GM12878 (cell line): ENCODE measurements around the gene OR7G2. TPM values are rescaled to one million over a fixed set of nuclear protein-coding genes. Genes with fewer than 3 reads are reported as not detected.

ENCODE experiments used
- ATAC-seq: fragments of 200-7000 bp; cut with Tn5 transposase; 3 replicates; pipeline ENCODE4 v1.9.1; 2020; ENCODE audit warnings: mild to moderate bottlenecking, moderate library complexity
- Bru-seq: library from RNA; stranded (reverse); fragments of 400-500 nt; gene quantifications from one replicate; lab custom pipeline; 2021; lab: Mats Ljungman, UMichigan
- BruChase-seq, 2 experiments: library from RNA; stranded (reverse); fragments of 400-500 nt; gene quantifications; one replicate each; lab custom pipeline; 2021; lab: Mats Ljungman, UMichigan
- BruUV-seq: library from RNA; stranded (reverse); fragments of 400-500 nt; replicated peaks from 2 replicates; lab custom pipeline; 2021; lab: Mats Ljungman, UMichigan
- CTCF ChIA-PET: fragments of 300-600 bp; sonication (Branson Sonifier 250); formaldehyde crosslinking; extraction: SDS; loops from one replicate; lab custom pipeline; 2021; ENCODE audit warnings: inconsistent platforms; lab: Yijun Ruan, JAX
- POLR2A ChIA-PET: fragments of 350-600 bp; formaldehyde crosslinking; extraction: SDS; loops from one replicate; lab custom pipeline; 2021; ENCODE audit warnings: inconsistent platforms; lab: Charles Lee
- RAD21 ChIA-PET: fragments of 300-600 bp; sonication (Branson Sonifier 250); formaldehyde crosslinking; loops from one replicate; lab custom pipeline; 2023; ENCODE audit warnings: antibody characterized with exemption; ENCODE audit not compliant: unreplicated experiment; lab: Charles Lee
- SMC1A ChIA-PET: fragments of 300-600 bp; sonication (Branson Sonifier 250); formaldehyde crosslinking; loops from one replicate; lab custom pipeline; 2023; ENCODE audit not compliant: unreplicated experiment, uncharacterized antibody; lab: Charles Lee
- DNase-seq: peaks from one replicate; pipeline ENCODE4 v3.0.0-alpha.2; 2011; ENCODE audit warnings: low read depth, low spot score
- FAIRE-seq: peaks from 3 replicates; lab custom pipeline; 2011; peaks lifted over from hg19 to GRCh38; lab: Jason Lieb, UNC
- H2AFZ ChIP-seq: 2 replicates; pipeline ENCODE4 v1.6.0; 2011; ENCODE audit warnings: low read depth, low read length, control low read depth; ENCODE audit not compliant: control insufficient read depth
- H3K27ac ChIP-seq: 2 replicates; pipeline ENCODE4 v1.5.1; 2011; ENCODE audit warnings: control low read depth; ENCODE audit not compliant: control insufficient read depth, insufficient read depth
- H3K27me3 ChIP-seq, 2 experiments: replicated peaks in 1 of 2; 2 replicates each; pipeline versions ENCODE4 v1.6.0 to v1.6.1; 2011; ENCODE audit warnings: low read length in 1 of 2; ENCODE audit not compliant: control insufficient read depth in 2 of 2, insufficient read depth in 2 of 2
- H3K36me3 ChIP-seq, 2 experiments: 2 replicates each; pipeline ENCODE4 v1.5.1; 2011; ENCODE audit warnings: low read length in 1 of 2; ENCODE audit not compliant: control insufficient read depth in 2 of 2, insufficient read depth in 2 of 2
- H3K4me1 ChIP-seq: 2 replicates; pipeline ENCODE4 v1.6.1; 2011; ENCODE audit warnings: mild to moderate bottlenecking, low read length, moderate library complexity, mixed read lengths; ENCODE audit not compliant: control insufficient read depth, insufficient read depth
- H3K4me2 ChIP-seq: 2 replicates; pipeline ENCODE4 v1.6.0; 2011; ENCODE audit warnings: control low read depth; ENCODE audit not compliant: control insufficient read depth, insufficient read depth
- H3K4me3 ChIP-seq: fragments of 200-600 bp; sonication (generic); 2 replicates; pipeline ENCODE4 v1.5.1; 2016
- H3K79me2 ChIP-seq: 2 replicates; pipeline ENCODE4 v1.6.0; 2011; ENCODE audit warnings: low read length; ENCODE audit not compliant: control insufficient read depth, insufficient read depth
- H3K9ac ChIP-seq: 2 replicates; pipeline ENCODE4 v1.8.0; 2011; ENCODE audit warnings: low read length, control low read depth, mixed read lengths; ENCODE audit not compliant: control insufficient read depth, insufficient read depth
- H3K9me3 ChIP-seq: replicated peaks from 3 replicates; pipeline ENCODE4 v1.5.1; 2011; ENCODE audit warnings: mild to moderate bottlenecking, low read length; ENCODE audit not compliant: control insufficient read depth, insufficient read depth
- H4K20me1 ChIP-seq: 2 replicates; pipeline ENCODE4 v1.6.0; 2011; ENCODE audit not compliant: control insufficient read depth, insufficient read depth
- CHD1 ChIP-seq: IDR thresholded peaks from 2 replicates; pipeline ENCODE4 v1.6.1; 2012; ENCODE audit warnings: low read depth, low read length, improper control_type of control experiment
- ETV6 ChIP-seq, 2 experiments: fragments of 450-650 bp in 1 of 2; IDR thresholded peaks in 1 of 2; conservative IDR thresholded peaks in 1 of 2; 2 replicates each; pipeline ENCODE4 v1.6.1; 2014; ENCODE audit warnings: antibody characterized with exemption in 1 of 2, borderline replicate concordance in 1 of 2, low read depth in 1 of 2, mild to moderate bottlenecking in 1 of 2, moderate library complexity in 1 of 2
- EZH2 ChIP-seq: IDR thresholded peaks from 2 replicates; pipeline ENCODE4 v1.6.1; 2012; ENCODE audit warnings: low read depth, mild to moderate bottlenecking, control low read depth, inconsistent platforms, low read length, borderline replicate concordance; ENCODE audit not compliant: control insufficient read depth
- HDAC6 ChIP-seq: fragments of 200-600 bp; sonication (generic); IDR thresholded peaks from one replicate; pipeline ENCODE4 v1.8.0; 2017; ENCODE audit warnings: antibody characterized with exemption; ENCODE audit not compliant: unreplicated experiment
- IKZF1 ChIP-seq: fragments of 450-650 bp; conservative IDR thresholded peaks from 2 replicates; pipeline ENCODE4 v1.6.1; 2017; ENCODE audit warnings: antibody characterized with exemption, mild to moderate bottlenecking
- NR2C2 ChIP-seq: IDR thresholded peaks from 2 replicates; pipeline ENCODE4 v1.6.1; 2011; ENCODE audit warnings: borderline replicate concordance, low read depth; ENCODE audit not compliant: control insufficient read depth, insufficient read length
- NR2F1 ChIP-seq: fragments of 450-650 bp; conservative IDR thresholded peaks from 2 replicates; pipeline ENCODE4 v1.6.1; 2017; ENCODE audit warnings: mild to moderate bottlenecking
- NRF1 ChIP-seq: conservative IDR thresholded peaks from 2 replicates; pipeline ENCODE4 v1.6.1; 2011; ENCODE audit warnings: mild to moderate bottlenecking, low read depth, low read length, improper control_type of control experiment
- POU2F2 ChIP-seq: IDR thresholded peaks from 3 replicates; pipeline ENCODE4 v1.6.1; 2011; ENCODE audit warnings: low read depth, mild to moderate bottlenecking, low read length, borderline replicate concordance
- RB1 ChIP-seq: fragments of 450-650 bp; formaldehyde crosslinking; IDR thresholded peaks from 2 replicates; pipeline ENCODE4 v1.6.1; 2017; ENCODE audit warnings: mild to moderate bottlenecking, borderline replicate concordance
- SMAD1 ChIP-seq: fragments of 450-650 bp; IDR thresholded peaks from 2 replicates; pipeline ENCODE4 v1.6.1; 2018; ENCODE audit warnings: mild to moderate bottlenecking, low read depth; ENCODE audit not compliant: partially characterized antibody
- SP1 ChIP-seq: IDR thresholded peaks from one replicate; pipeline ENCODE4 v1.6.1; 2011; ENCODE audit warnings: low read depth, low read length
- ZBED1 ChIP-seq: IDR thresholded peaks from 2 replicates; pipeline ENCODE4 v1.6.1; 2016; ENCODE audit warnings: borderline replicate concordance
- ZNF207 ChIP-seq: fragments of 450-650 bp; IDR thresholded peaks from 2 replicates; pipeline ENCODE4 v1.6.1; 2014; ENCODE audit warnings: antibody characterized with exemption, mild to moderate bottlenecking, borderline replicate concordance
- WGBS: methylation state at CpG from one replicate; pipeline ENCODE4 v1.1.6; 2016; ENCODE audit warnings: low lambda C conversion rate; ENCODE audit not compliant: insufficient replicate concordance, insufficient coverage; ENCODE audit errors: missing lambda C conversion rate; 5-methylcytosine and 5-hydroxymethylcytosine counted together
- in situ Hi-C: fragments of 300-500 bp; cut with MboI; formaldehyde crosslinking; loops from 9 replicates; pipeline ENCODE4 v1.14.3; 2018; ENCODE audit warnings: mixed read lengths
- intact Hi-C: fragments of 100-400 bp; cut with micrococcal nuclease; formaldehyde crosslinking; loops from one replicate; pipeline ENCODE4 v1.14.2; 2022; ENCODE audit not compliant: unreplicated experiment
- long read RNA-seq, 2 experiments: library from polyadenylated mRNA; unstranded; transcript quantifications; one replicate each; pipeline ENCODE4 v2.0.0, GENCODE V29; 2019 to 2020
- polyA minus RNA-seq, 3 experiments: library from RNA; depleted of rRNA, polyadenylated mRNA; stranded (reverse); fragments of >200 nt; gene quantifications; 2 replicates each; pipeline ENCODE4 v1.2.3, GENCODE V29; 2011
- polyA plus RNA-seq, 11 experiments: library from polyadenylated mRNA; depleted of rRNA in 4 of 11; unstranded in 6 of 11; stranded (reverse) in 5 of 11; fragments of >200 nt; fragmentation: Nextera tagmentation in 4 of 11; fragmentation: Illumina TruSeq in 1 of 11; extraction: Ambion mirVana in 4 of 11; extraction: Trizol in 1 of 11; gene quantifications; 1 replicate in 1 of 11; 2 replicates in 10 of 11; pipeline versions ENCODE4 v1.2.1 to v1.2.3, GENCODE V29; 2011 to 2016; ENCODE audit warnings: inconsistent platforms in 2 of 11, missing spikeins in 2 of 11, low read depth in 1 of 11
- total RNA-seq, 4 experiments: library from RNA; depleted of rRNA in 3 of 4; stranded (reverse); fragments of >200 nt in 3 of 4; fragmentation: Illumina TruSeq in 1 of 4; extraction: Trizol in 1 of 4; gene quantifications; 2 replicates each; pipeline versions ENCODE4 v1.2.1 to v1.2.3, GENCODE V29; 2013 to 2021
- TF ChIP-seq, protein P1 (sequence below): fragments of 450-650 bp; IDR thresholded peaks from 2 replicates; pipeline ENCODE4 v1.6.1; 2017; ENCODE audit warnings: mild to moderate bottlenecking
- TF ChIP-seq, protein P2 (sequence below): fragments of 150-350 bp; IDR thresholded peaks from 2 replicates; pipeline ENCODE4 v1.6.1; 2014; ENCODE audit warnings: mild to moderate bottlenecking, low read depth, low read length
- TF ChIP-seq, protein P3 (sequence below): IDR thresholded peaks from 2 replicates; pipeline ENCODE4 v1.6.1; 2011; ENCODE audit warnings: mild to moderate bottlenecking, low read depth, low read length, moderate library complexity; ENCODE audit not compliant: insufficient replicate concordance

The OR7G2 gene
- total RNA-seq (2013; cell fraction: nucleolus; rRNA removed) = not detected in 2 replicates
- total RNA-seq (2014; rRNA removed) (not detected in 2 replicates), total RNA-seq (2014; rRNA removed; fragmentation: Illumina TruSeq; extraction: Trizol) (not detected in 2 replicates), total RNA-seq (2021) (not detected in 2 replicates), polyA plus RNA-seq (2011; rRNA removed) (not detected in 2 replicates), polyA plus RNA-seq (2014; fragmentation: Illumina TruSeq; extraction: Trizol) (not detected in 2 replicates), polyA plus RNA-seq (2014; fragmentation: Nextera tagmentation; extraction: Ambion mirVana) (not detected), polyA plus RNA-seq (2014; rRNA removed) (not detected in 2 replicates), polyA plus RNA-seq (2016; fragmentation: Nextera tagmentation; extraction: Ambion mirVana) (not detected), polyA minus RNA-seq (2011; rRNA and poly(A)+ RNA removed) (not detected in 2 replicates), Bru-seq, nascent RNA (not detected), BruChase-seq, experiment 1, labeled RNA remaining after a 6-hour chase (not detected), BruChase-seq, experiment 2, labeled RNA remaining after a 2-hour chase (not detected)
- polyA plus RNA-seq (2011; ENCODE audit: low read depth) = not detected
- not detected in 2 replicates for polyA plus RNA-seq (2011; cell fraction: cytosol; rRNA removed)
- polyA plus RNA-seq (2011; cell fraction: nucleus; rRNA removed) = not detected in 2 replicates
- not detected in 2 replicates for polyA plus RNA-seq (2012)
- not detected in 2 replicates for polyA minus RNA-seq (2011; cell fraction: cytosol; rRNA and poly(A)+ RNA removed)
- not detected in 2 replicates for polyA minus RNA-seq (2011; cell fraction: nucleus; rRNA and poly(A)+ RNA removed)
- long read RNA-seq, experiment 1 = 0 reads
- long read RNA-seq, experiment 2 = 0 reads

DNA sequence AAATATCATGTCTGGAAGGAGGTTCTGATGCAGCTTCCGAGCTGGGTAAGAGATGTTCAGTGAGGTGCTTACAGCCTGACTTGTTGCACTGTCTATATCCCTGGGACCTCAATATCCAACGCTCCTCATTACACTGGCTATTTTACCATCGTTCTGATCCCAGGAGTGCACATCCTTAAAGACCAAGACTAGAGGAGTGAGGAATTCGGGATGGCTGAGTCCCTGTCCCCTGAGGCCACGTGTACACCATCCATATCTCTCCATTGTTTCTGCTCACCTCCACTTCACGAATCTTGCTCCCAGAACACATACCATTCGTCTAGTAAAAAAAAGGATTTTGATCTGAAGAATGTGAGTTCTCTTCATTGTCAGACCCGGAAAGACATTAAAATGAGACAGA lies at the start of gene OR7G2:
Gene OR7G2, minus strand, starts transcription at position 101 of the 400 bp plus-strand sequence. CDS start 4,232 bp downstream, outside the sequence.
- WGBS = 7% methylated on average over 8 of the region's 8 CpGs
- H3K4me3 ChIP-seq = no peak within 1 kb of the TSS
- in situ Hi-C loops (no loop called here), intact Hi-C loops (no loop called here)
- H3K36me3 ChIP-seq = no peaks in the 10 kb centered on the region
- no peak within 1 kb of the TSS for H3K9ac ChIP-seq
- POLR2A ChIA-PET = no interaction called here
- H3K4me1 ChIP-seq = no peaks in the 10 kb centered on the region
- BruUV-seq = no TSS peak
- CTCF ChIA-PET = interaction anchor here (0.6 kb wide), 1 partner anchor 8 kb away, joined by 4 read pairs; no protein-coding TSS in a partner anchor
- H3K27me3 ChIP-seq = no peaks in the 10 kb centered on the region
- no peak within 1 kb of the TSS for H3K4me2 ChIP-seq
- H3K79me2 ChIP-seq = no peaks in the 10 kb centered on the region
- no peak within 1 kb of the TSS for H2AFZ ChIP-seq
- DNase-seq (no peak), ATAC-seq (no peak), FAIRE-seq (no peak)
- no peaks in the 10 kb centered on the region for H4K20me1 ChIP-seq
- RAD21 ChIA-PET = no interaction called here
- SMC1A ChIA-PET = interaction anchor here (0.6 kb wide), 1 partner anchor 1032 kb away, joined by 4 read pairs; no protein-coding TSS in a partner anchor
- no peak within 1 kb of the TSS for H3K27ac ChIP-seq
- H3K9me3 ChIP-seq = no peaks in the 10 kb centered on the region
- TF ChIP-seq CHD1 = no peak
- TF ChIP-seq, protein P1, sequence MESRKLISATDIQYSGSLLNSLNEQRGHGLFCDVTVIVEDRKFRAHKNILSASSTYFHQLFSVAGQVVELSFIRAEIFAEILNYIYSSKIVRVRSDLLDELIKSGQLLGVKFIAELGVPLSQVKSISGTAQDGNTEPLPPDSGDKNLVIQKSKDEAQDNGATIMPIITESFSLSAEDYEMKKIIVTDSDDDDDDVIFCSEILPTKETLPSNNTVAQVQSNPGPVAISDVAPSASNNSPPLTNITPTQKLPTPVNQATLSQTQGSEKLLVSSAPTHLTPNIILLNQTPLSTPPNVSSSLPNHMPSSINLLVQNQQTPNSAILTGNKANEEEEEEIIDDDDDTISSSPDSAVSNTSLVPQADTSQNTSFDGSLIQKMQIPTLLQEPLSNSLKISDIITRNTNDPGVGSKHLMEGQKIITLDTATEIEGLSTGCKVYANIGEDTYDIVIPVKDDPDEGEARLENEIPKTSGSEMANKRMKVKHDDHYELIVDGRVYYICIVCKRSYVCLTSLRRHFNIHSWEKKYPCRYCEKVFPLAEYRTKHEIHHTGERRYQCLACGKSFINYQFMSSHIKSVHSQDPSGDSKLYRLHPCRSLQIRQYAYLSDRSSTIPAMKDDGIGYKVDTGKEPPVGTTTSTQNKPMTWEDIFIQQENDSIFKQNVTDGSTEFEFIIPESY = no peak
- no peak for TF ChIP-seq ZBED1
- TF ChIP-seq HDAC6 = no peak
- TF ChIP-seq RB1 = no peak
- TF ChIP-seq, protein P2, sequence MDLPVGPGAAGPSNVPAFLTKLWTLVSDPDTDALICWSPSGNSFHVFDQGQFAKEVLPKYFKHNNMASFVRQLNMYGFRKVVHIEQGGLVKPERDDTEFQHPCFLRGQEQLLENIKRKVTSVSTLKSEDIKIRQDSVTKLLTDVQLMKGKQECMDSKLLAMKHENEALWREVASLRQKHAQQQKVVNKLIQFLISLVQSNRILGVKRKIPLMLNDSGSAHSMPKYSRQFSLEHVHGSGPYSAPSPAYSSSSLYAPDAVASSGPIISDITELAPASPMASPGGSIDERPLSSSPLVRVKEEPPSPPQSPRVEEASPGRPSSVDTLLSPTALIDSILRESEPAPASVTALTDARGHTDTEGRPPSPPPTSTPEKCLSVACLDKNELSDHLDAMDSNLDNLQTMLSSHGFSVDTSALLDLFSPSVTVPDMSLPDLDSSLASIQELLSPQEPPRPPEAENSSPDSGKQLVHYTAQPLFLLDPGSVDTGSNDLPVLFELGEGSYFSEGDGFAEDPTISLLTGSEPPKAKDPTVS = no peak
- TF ChIP-seq EZH2 = no peak
- no peak for TF ChIP-seq ETV6 (conservative IDR thresholded peaks at IDR 0.05 in 1 of 2, IDR thresholded peaks at IDR 0.05 in 1 of 2; ENCODE audit: borderline replicate concordance in 1 of 2, low read depth in 1 of 2)
- no peak for TF ChIP-seq IKZF1
- TF ChIP-seq NRF1 = no peak
- TF ChIP-seq, protein P3, sequence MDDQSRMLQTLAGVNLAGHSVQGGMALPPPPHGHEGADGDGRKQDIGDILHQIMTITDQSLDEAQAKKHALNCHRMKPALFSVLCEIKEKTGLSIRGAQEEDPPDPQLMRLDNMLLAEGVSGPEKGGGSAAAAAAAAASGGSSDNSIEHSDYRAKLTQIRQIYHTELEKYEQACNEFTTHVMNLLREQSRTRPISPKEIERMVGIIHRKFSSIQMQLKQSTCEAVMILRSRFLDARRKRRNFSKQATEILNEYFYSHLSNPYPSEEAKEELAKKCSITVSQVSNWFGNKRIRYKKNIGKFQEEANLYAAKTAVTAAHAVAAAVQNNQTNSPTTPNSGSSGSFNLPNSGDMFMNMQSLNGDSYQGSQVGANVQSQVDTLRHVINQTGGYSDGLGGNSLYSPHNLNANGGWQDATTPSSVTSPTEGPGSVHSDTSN = no peak
- no peak for TF ChIP-seq NR2F1
- TF ChIP-seq NR2C2 = no peak
- TF ChIP-seq ZNF207 = no peak
- no peak for TF ChIP-seq SP1
- no peak for TF ChIP-seq SMAD1
- TF ChIP-seq POU2F2 = no peak
